ENCODE results near the gene ACP2. TPM values are rescaled to one million over a fixed set of nuclear protein-coding genes. Genes with fewer than 3 reads are reported as not detected.

ACP2 gene
- total and polyA plus RNA-seq, 10 of the 15 experiments (the other 5 are each of a cell fraction or from before 2014, with no cell fraction given) = 0.98 to 11.7 (median 7.4) TPM

DNA sequence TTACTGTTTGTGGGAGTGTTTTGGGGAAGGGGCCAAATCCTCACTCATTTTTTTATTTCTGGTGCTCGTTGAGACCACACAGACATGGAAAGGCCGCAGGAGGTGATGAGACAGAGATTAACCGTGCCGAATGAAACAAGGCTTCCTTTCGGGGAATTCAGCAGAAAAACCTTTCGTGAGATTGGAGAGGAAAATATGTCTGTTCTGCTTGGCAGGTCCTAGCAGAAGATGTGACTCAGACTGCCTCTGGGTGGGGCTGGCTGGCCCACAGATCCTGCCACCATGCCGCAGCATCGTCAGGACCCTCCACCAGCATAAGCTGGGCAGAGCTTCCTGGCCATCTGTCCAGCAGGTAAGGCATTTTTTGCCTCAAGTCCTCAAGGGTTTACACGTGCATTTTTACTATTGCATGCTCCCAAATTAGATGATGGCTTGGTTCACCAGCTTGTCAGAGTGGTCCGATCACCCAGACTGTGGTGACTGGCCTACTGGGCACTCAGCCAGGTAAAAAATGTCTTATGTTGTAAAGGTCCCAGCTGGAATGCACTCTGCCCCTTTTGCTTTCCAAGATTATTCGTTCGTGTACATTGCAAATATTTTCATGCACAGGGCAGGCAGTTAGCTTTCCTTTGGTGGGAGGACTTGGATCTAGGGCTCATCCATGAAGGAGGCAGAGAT lies 32.4 kb downstream of the ACP2 start:
- in situ Hi-C loops (cut with MboI) = no loop called here
- ChIA-PET SMC1A (ENCODE audit: uncharacterized antibody, unreplicated experiment) (interaction anchor here (0.7 to 3.5 kb wide), 6 partner anchors 8 to 55 kb away, joined by 3 to 36 read pairs (median 6); partner anchors contain the start of gene ACP2), RAD21 (ENCODE audit: unreplicated experiment) (interaction anchor here (0.7 to 4.0 kb wide), 4 partner anchors 10 to 238 kb away, joined by 3 to 65 read pairs (median 5); partner anchors contain the start of gene ACP2), CTCF (interaction anchor here (0.5 to 6.0 kb wide), 14 partner anchors 12 to 499 kb away, joined by 3 to 36 read pairs (median 6); partner anchors contain the start of genes ACP2, AGBL2 and NR1H3), POLR2A (interaction anchor here (0.9 to 3.4 kb wide), 8 partner anchors 17 to 193 kb away, joined by 3 to 63 read pairs (median 4); partner anchors contain the start of genes ACP2, SLC39A13 and SPI1)
- H3K4me1 ChIP-seq (ENCODE audit: control insufficient read depth, insufficient read depth, low read length) = peaks cover 9% of the 10 kb centered on the region
- no peak overlapping the region; the same call in 1 of the 2 replicates for H2AFZ ChIP-seq (ENCODE audit: control insufficient read depth, low read depth, low read length)
- peak; percentile 18 for FAIRE-seq
- no peaks in the 10 kb centered on the region for H4K20me1 ChIP-seq (ENCODE audit: control insufficient read depth, insufficient read depth)
- peak overlapping the region; percentile 95 for H3K4me2 ChIP-seq (ENCODE audit: control insufficient read depth, insufficient read depth)
- TF ChIP-seq TCF12 (IDR thresholded peaks at IDR 0.05; ENCODE audit: low read depth, low read length) (0 out of 2 replicates have a peak, but pooled peaks have one; percentile 7), PML (IDR thresholded peaks at IDR 0.05; ENCODE audit: low read length) (0 out of 2 replicates have a peak, but pooled peaks have one; percentile 6), EP300 (IDR thresholded peaks at IDR 0.05; ENCODE audit: borderline replicate concordance in 1 of 2, control insufficient read depth in 1 of 2, low read depth in 2 of 2, low read length in 2 of 2) (peak in 1 of 2 experiments; percentile 17; a peak in 1 of 4 replicates), PAX5 (IDR thresholded peaks at IDR 0.05; ENCODE audit: borderline replicate concordance, low read depth, low read length) (peak; percentile 21; the same call in 1 of the 2 replicates), YY1 (IDR thresholded peaks at IDR 0.05; ENCODE audit: low read depth, low read length) (peak; percentile 73; the same call in 1 of the 2 replicates), IKZF1 (conservative IDR thresholded peaks at IDR 0.05) (0 out of 2 replicates have a peak, but pooled peaks have one; percentile 21), ZNF622 (IDR thresholded peaks at IDR 0.05) (no peak), RUNX3 (IDR thresholded peaks at IDR 0.05; ENCODE audit: low read length) (peak; percentile 54), MAX (IDR thresholded peaks at IDR 0.05; ENCODE audit: low read depth, low read length) (0 out of 2 replicates have a peak, but pooled peaks have one; percentile 46), SMC3 (IDR thresholded peaks at IDR 0.05; ENCODE audit: borderline replicate concordance, low read length) (peak; percentile 23; the same call in 1 of the 2 replicates), MTA3 (IDR thresholded peaks at IDR 0.05; ENCODE audit: borderline replicate concordance, low read length) (no peak), EZH2 (IDR thresholded peaks at IDR 0.05; ENCODE audit: borderline replicate concordance, control insufficient read depth, low read depth, low read length) (no peak), WRNIP1 (IDR thresholded peaks at IDR 0.05; ENCODE audit: borderline replicate concordance, low read depth, low read length) (0 out of 2 replicates have a peak, but pooled peaks have one; percentile 44), SREBF2 (IDR thresholded peaks at IDR 0.05; ENCODE audit: low read length) (no peak), MXI1 (IDR thresholded peaks at IDR 0.05; ENCODE audit: low read depth, low read length) (peak; percentile 56; the same call in 1 of the 2 replicates), STAT3 (IDR thresholded peaks at IDR 0.05; ENCODE audit: low read depth, low read length) (0 out of 2 replicates have a peak, but pooled peaks have one; percentile 40), POLR2A (IDR thresholded peaks at IDR 0.05; ENCODE audit: low read depth, low read length) (peak; percentile 62; the same call in 1 of the 2 replicates), FOXM1 (IDR thresholded peaks at IDR 0.05; ENCODE audit: low read depth, low read length) (no peak), HDGF (IDR thresholded peaks at IDR 0.05) (0 out of 2 replicates have a peak, but pooled peaks have one; percentile 42), SMARCA5 (IDR thresholded peaks at IDR 0.05) (peak; percentile 48; the same call in 1 of the 2 replicates), NBN (IDR thresholded peaks at IDR 0.05) (0 out of 2 replicates have a peak, but pooled peaks have one; percentile 30), DPF2 (IDR thresholded peaks at IDR 0.05) (peak; percentile 45; the same call in 1 of the 2 replicates)
- TF ChIP-seq, protein P1, sequence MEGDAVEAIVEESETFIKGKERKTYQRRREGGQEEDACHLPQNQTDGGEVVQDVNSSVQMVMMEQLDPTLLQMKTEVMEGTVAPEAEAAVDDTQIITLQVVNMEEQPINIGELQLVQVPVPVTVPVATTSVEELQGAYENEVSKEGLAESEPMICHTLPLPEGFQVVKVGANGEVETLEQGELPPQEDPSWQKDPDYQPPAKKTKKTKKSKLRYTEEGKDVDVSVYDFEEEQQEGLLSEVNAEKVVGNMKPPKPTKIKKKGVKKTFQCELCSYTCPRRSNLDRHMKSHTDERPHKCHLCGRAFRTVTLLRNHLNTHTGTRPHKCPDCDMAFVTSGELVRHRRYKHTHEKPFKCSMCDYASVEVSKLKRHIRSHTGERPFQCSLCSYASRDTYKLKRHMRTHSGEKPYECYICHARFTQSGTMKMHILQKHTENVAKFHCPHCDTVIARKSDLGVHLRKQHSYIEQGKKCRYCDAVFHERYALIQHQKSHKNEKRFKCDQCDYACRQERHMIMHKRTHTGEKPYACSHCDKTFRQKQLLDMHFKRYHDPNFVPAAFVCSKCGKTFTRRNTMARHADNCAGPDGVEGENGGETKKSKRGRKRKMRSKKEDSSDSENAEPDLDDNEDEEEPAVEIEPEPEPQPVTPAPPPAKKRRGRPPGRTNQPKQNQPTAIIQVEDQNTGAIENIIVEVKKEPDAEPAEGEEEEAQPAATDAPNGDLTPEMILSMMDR (IDR thresholded peaks at IDR 0.05 in 2 of 3, conservative IDR thresholded peaks at IDR 0.05 in 1 of 3; ENCODE audit: control insufficient read depth in 2 of 3, extremely low read depth in 1 of 3, insufficient read depth in 1 of 3, low read depth in 3 of 3, low read length in 3 of 3) = peak; percentile 19 to 41 (median 35); a peak in 4 of 6 replicates
- no peaks in the 10 kb centered on the region for H3K27me3 ChIP-seq (replicated peaks in 1 of 2; ENCODE audit: control insufficient read depth in 2 of 2, insufficient read depth in 2 of 2, low read length in 1 of 2)
- intact Hi-C loops (cut with micrococcal nuclease; ENCODE audit: unreplicated experiment) = no loop called here
- H3K36me3 ChIP-seq (ENCODE audit: control insufficient read depth in 2 of 2, insufficient read depth in 2 of 2, low read length in 1 of 2) = no peaks in the 10 kb centered on the region; a peak in 2 of 4 replicates
- WGBS (ENCODE audit: insufficient coverage, insufficient replicate concordance, low lambda C conversion rate, missing lambda C conversion rate) = 9% methylated on average over 11 of the region's 12 CpGs
- peak; percentile 30 for DNase-seq (ENCODE audit: low read depth, low spot score)
- peak; percentile 50 for ATAC-seq
- peak overlapping the region; percentile 92 for H3K4me3 ChIP-seq
- peak overlapping the region; percentile 99 for H3K27ac ChIP-seq (ENCODE audit: control insufficient read depth, insufficient read depth)
- H3K79me2 ChIP-seq (ENCODE audit: control insufficient read depth, insufficient read depth, low read length) = peaks cover 43% of the 10 kb centered on the region
- no TSS peak for BruUV-seq (replicated peaks)
- H3K9me3 ChIP-seq (replicated peaks; ENCODE audit: control insufficient read depth, insufficient read depth, low read length) = no peaks in the 10 kb centered on the region
- peak overlapping the region; percentile 94 for H3K9ac ChIP-seq (ENCODE audit: control insufficient read depth, insufficient read depth, low read length)

All from GM12878 (cell line).